Amygdala (tissue), 56 donors: ENCODE data around the gene CACNA1I.

Source experiments
- DNase-seq, 56 donors: peaks; one replicate each; lab custom pipeline; 2025; lab: John Stamatoyannopoulos, UW

Gene CACNA1I

DNA sequence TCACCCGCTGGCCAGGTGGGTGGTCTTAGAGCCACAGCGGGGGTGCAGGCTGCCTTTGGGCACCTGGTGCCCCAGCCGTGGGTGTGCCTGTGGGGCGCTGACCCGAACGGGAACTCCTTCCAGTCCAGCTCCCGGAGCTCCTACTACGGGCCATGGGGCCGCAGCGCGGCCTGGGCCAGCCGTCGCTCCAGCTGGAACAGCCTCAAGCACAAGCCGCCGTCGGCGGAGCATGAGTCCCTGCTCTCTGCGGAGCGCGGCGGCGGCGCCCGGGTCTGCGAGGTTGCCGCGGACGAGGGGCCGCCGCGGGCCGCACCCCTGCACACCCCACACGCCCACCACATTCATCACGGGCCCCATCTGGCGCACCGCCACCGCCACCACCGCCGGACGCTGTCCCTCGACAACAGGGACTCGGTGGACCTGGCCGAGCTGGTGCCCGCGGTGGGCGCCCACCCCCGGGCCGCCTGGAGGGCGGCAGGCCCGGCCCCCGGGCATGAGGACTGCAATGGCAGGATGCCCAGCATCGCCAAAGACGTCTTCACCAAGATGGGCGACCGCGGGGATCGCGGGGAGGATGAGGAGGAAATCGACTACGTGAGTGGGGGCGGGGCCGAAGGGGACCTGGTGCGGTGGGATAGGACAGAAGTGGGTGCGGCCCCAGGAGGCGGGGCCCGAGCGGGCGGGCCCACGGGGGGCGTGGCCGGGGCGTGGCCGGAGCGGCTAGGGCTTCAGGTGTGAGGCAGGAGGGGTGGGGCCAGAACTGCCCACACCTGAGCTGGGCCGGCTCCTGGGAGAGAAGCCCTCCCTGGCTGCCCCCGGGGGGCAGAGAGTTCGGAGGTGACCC, 91.5 kb downstream of the CACNA1I start:
- peak in 1 of 56 donors; percentile 29 for DNase-seq

DNA sequence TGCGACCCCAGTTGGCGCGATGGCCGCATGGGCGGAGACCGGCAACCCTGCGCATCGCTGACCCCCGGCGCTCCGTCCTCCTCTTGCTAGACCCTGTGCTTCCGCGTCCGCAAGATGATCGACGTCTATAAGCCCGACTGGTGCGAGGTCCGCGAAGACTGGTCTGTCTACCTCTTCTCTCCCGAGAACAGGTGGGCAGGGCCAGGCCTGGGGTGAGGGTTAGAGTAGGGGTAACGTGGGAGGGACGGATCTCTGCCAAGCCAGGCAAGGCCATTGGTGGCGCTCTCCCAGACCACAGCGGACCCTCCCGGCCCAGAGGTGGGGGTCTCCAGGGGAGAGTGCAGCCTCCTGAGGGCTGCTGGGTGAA, 92.1 kb downstream of the CACNA1I start:
- DNase-seq, result no peak

DNA sequence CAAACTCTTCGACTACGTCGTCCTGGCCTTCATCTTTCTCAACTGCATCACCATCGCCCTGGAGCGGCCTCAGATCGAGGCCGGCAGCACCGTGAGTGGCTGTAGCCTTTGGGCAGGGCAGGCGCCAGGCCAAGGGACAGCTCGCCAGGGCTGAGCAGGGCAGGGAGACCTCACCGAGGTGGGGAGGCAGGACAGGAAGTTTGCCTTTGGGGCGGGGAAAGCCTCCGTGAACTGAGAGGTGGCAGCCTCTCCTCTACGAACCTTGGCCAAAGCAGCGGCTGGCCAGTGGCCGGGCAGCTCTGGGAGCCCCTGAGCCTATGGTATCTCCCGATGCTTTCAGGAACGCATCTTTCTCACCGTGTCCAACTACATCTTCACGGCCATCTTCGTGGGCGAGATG, 93.2 kb downstream of the CACNA1I start:
- DNase-seq, result no peak

DNA sequence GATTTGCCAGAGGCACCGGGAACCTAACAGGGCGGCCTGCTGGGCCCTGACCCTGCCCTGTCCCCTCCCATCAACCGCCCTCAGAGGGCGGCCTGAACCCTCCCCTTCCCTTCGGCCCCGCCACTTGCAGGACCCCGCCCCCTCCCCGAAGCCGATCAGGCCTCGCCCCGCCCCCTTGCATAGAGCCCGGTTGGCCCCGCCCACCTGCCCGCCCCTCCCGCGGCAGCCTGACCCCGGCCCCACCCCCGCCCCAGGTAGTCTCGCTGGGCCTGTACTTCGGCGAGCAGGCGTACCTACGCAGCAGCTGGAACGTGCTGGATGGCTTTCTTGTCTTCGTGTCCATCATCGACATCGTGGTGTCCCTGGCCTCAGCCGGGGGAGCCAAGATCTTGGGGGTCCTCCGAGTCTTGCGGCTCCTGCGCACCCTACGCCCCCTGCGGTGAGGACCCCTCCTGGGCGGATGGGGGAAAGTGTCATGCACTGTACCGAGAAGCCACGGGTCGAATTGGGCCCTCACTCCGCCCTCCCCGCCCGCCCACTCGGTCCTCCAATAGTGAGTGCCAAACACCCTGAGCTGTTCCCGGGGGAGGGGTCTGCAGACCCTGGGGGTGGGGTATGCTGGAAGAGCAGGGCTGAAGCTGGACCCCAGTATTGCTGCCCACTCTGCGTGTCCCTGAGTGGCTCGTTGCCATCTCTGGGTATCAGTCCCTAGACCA, 94.1 kb downstream of the CACNA1I start:
- DNase-seq, result no peak

DNA sequence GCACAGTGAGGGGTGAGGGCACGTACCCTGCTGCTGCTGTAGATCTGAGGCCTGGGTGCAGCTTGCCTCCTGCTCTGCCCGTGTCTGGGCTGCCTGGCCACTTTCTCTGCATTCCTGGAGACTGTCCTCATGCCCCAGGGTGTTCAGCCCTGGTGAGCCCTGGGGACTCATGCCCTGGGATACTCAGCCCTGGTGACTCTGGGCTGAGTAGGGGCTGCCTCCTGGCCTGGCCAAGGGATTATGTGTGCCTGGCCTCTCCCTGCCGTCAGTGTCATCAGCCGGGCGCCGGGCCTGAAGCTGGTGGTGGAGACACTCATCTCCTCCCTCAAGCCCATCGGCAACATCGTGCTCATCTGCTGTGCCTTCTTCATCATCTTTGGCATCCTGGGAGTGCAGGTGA, 94.7 kb downstream of the CACNA1I start:
- no peak for DNase-seq

DNA sequence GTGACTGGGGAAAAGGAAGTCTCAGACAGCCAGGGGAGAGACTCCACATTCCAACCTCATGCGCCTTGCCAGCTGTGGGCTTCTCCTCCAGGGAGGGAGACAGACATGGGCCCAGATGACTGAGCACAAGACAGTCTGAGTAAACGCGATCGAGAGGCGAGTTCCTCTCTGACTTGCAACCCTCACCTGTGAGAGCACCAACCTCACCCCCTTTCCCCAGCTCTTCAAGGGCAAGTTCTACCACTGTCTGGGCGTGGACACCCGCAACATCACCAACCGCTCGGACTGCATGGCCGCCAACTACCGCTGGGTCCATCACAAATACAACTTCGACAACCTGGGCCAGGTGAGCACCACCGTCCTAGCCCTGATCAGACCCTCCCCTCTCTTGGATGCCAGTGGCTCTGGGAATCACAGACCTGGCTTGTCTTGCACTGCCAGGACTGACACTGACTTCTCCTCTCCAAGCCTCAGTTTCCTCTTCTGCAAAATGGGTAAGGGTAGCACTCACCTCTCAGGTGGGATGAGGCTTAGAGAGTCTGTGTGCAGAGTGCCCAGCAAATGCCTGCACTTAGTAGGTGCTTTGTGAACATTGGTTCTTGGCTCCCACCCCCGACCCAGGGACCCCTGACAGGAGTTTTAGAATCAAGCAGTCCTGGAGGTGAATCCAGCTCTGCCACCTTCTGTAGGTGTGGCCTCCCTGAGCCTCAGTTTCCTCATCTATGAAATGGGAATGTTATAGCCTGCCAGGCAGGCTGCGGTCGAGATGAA, 95.3 kb downstream of the CACNA1I start:
- no peak for DNase-seq

DNA sequence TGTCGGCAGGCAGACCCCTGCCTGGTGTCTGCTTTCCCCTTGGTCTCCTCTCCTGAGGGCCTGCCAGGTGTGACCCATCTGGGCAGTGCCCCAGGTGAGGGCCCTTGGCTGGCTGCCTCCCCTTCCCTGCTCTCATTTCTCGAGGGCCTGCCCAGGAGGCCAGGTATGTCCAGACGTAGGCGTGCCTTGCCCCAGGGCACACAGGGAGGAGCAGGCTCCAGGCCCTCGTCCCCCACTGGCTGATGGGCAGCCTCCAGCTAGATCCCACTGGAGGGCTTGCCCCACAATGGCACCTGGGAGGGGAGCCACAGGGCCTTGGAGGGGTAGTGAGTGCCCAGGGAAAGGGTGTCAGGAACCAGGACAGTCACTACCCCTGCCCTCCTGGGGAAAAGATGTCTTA, 95.9 kb downstream of the CACNA1I start:
- DNase-seq, result no peak

DNA sequence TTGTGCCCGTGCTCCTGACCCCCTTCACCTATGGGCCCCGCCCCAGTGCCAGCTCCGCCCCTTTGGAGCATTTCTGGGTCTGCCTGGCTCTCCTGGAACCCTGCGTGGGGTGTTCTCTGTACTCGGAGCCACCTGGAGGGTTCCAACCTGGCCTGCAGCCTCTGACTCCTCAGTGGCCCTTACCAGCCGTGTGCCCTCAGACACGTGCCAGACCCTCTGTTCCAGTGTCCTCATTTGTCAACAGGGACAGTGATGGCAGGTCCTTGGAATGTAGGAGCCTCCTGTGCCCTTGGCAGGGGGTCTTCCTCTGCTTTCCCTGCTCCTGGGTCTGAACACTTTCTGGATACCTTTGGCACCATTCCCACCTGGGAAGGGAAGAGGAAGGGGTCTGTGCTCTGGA, 96.4 kb downstream of the CACNA1I start:
- DNase-seq, result no peak

DNA sequence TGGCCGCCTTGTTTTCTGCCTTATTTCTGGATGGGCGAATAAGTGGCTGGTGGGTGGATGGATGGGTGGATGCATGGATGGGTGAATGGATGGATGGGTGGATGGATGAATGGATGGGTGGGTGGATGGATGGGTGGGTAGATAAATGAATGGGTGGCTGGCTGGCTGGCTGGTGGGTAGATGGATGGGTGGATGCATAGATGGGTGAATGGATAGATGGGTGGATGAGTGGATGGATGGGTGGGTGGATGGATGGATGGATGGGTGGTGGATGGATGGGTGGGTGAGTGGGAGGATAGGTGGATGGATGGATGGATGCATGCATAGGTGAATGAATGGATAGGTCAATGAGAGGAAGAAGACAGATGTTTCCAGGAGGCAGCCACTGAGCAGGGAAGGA, 98.9 kb downstream of the CACNA1I start:
- DNase-seq, result no peak

DNA sequence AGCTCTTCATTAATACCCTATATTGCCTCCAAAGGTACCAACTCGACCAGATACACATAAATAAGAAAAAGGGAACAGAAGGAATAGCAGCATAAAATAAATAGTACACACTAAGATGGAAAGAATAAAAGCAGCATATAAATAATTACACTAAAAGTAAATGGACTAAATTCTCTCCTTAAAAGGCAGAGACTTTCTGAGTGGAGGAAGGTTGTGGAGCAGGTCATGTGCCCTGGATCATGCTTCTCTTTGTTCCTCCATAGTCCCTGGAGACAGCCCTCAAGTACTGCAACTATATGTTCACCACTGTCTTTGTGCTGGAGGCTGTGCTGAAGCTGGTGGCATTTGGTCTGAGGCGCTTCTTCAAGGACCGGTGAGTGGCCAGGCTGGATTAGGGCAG, 101.4 kb downstream of the CACNA1I start:
- no peak for DNase-seq

DNA sequence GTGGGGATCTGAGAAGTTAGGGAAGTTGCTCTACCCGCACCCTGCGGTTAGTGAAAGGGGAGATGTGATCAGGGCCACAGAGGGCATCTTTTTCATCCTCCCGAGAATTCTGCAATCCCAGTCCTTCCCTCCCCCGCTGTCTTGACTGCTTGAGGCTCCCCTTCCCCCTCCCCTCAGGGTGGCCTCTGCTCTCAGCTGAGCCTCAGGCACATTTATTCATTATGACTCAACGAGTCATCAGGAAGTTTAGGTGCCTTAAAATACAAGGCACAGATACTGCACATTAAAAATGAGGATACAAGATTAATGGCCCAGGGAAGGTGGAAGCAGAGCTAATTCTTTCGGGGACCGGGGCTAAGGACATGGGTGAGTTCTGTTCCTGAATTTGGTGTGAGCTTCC, 104.0 kb downstream of the CACNA1I start:
- DNase-seq, result no peak

DNA sequence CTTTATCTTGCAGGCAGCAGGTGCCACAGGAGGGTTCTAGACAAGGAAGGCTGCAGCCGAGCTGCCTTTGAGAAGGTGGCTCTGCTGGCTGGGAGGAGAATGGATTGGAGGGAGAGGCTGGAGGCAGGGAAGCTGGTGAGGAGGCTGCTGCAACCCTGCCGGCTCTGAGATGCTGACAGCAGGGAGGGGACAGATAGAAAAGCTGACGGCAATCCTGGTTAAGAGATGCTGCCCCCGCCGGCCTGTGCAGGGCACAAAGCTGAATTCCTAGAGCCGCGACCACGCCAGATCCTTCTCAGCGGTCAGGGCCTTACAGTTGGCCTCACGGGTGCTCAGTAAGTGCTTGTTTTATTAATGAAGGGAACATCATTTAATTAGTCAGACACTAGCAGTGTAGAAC, 105.4 kb downstream of the CACNA1I start:
- peak in 1 of 56 donors; percentile 7 for DNase-seq

DNA sequence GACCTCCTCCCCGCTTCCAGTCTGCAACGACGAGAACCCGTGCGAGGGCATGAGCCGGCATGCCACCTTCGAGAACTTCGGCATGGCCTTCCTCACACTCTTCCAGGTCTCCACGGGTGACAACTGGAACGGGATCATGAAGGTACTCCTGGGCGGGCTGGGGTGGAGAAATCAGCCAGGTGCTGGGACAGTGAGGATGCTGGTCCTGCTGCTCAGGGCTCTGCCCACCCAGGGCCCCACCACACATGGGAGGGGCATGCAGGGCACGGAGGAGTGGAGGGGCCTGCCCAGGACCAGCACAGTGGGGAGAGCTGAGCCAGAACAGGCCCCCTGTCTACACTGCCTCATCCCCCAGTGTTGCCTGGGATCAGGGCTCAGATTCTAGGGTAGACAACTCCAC, 107.4 kb downstream of the CACNA1I start:
- no peak for DNase-seq

DNA sequence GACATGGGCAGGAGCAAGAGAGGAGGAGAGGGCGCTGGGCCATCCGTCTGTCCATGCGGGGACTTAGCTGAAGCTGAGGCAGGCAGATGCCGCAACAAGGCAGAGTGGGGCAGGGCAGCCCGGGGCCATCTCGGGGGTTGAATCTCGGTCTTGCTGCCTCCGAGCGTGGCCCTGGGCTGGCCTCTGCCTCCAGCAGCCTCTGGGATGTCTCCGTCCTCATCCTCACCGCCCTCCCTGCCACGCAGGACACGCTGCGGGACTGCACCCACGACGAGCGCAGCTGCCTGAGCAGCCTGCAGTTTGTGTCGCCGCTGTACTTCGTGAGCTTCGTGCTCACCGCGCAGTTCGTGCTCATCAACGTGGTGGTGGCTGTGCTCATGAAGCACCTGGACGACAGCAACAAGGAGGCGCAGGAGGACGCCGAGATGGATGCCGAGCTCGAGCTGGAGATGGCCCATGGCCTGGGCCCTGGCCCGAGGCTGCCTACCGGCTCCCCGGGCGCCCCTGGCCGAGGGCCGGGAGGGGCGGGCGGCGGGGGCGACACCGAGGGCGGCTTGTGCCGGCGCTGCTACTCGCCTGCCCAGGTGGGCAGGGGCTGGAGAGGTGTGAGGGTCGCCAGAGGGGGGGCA, 108.4 kb downstream of the CACNA1I start:
- no peak for DNase-seq

DNA sequence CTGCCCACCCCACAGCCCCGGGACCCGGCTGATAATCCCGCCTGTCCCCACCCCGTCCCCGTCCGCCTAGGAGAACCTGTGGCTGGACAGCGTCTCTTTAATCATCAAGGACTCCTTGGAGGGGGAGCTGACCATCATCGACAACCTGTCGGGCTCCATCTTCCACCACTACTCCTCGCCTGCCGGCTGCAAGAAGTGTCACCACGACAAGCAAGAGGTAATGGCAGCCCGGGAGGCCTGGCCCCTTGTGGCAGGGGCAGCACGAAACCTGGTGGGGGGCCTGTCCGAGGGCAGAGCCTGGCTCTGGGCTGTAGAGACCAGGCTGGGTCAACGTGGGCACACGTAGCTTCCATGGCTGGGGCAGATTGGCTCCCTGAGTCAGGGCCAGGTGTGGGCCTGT, 109.1 kb downstream of the CACNA1I start:
- DNase-seq, result no peak

DNA sequence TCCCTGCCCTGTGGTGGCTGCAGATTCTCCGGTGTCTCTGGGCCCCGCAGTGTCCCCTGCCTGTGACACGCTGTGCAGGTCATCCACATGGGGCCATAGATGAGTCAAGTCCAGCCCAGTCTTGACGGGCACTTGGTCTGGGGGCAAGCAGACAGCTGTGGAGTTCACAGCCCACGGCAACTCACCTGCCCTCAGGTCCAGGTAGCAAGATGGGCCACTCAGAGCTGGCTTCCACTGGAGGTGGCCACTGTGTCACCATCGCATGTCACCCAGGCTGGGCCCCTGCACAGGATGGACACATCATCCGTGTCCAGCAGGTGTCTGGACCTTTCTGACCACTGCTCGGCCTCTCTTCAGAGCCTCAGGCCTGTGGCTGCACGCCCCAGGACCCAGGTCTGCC, 109.9 kb downstream of the CACNA1I start:
- no peak for DNase-seq

DNA sequence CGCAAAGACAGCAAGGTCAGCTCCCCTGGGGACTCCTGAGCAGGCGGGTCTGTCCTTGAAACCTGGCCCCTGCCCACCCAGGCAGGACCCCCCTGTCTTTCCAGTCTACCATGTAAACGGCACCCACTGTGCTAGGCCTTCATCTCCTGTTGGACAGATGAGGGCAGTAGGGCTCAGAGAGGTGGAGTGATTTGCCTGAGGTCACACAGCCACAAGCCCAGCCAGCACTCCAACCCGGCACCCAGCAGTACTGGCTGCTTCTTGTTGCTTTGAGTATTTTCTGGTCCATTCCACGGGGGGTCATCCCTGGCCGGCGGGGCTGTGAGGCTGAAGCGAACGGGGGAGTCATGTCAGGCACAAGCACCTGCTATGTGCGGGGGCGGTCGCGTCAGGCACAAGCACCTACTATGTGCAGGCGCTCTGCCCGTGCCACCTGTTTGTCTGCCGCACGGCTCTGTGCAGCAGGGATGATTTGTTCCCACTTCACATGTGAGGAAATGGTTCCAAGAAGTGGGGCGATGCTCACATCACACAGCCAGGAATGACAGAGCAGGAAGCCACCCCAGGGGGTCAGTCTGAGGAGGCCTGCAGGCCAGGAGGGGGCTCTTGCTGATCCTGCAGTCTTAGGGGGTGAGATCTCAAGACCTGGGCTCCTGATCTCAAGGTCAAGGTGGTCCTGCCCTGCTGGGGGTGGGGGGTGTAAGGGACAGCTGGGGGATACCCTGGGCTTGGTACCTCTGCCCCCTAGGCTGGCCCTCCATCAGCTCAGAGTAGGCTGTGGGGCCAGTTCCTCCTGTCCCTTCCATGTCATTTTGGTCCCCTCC, 110.7 kb downstream of the CACNA1I start:
- no peak for DNase-seq

DNA sequence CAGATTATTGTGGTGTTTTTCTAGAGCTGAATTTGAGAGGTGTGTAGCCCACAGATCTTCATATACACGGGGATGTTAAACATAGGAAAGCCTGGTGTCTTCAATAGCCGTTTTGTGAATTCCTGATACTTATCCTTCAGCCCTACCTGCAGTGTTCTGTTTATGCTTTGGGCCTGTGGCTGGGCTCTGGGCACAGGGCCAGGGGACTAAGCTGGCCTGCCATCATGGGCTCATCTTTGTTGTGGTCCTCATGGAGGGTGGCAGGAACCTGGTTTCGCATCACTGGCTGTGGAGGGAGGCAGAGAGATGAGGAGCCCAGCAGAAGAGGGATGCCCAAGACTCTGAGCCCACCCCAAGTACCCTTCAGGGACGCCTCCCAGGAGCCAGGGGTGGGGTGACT, 112.4 kb downstream of the CACNA1I start:
- DNase-seq, result no peak

DNA sequence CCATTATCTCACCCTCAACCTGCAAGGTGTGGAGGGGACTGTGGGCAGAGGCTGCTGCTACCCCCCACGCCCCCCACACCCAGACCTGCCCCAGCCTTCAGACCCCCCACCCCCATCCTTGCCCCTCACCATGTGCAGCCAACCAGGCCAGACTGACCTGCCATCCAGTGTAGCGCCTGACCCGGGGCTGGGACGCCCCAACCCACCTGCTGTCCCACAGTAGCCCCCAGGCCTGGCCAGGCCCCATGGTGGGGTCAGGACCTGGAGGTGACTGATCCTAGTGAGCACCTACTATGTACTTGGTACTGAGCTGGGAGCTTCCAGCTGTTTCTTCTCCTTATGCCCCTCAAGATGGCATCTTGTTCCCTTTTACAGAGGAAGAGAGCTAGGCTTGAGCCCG, 113.1 kb downstream of the CACNA1I start:
- DNase-seq, result no peak

DNA sequence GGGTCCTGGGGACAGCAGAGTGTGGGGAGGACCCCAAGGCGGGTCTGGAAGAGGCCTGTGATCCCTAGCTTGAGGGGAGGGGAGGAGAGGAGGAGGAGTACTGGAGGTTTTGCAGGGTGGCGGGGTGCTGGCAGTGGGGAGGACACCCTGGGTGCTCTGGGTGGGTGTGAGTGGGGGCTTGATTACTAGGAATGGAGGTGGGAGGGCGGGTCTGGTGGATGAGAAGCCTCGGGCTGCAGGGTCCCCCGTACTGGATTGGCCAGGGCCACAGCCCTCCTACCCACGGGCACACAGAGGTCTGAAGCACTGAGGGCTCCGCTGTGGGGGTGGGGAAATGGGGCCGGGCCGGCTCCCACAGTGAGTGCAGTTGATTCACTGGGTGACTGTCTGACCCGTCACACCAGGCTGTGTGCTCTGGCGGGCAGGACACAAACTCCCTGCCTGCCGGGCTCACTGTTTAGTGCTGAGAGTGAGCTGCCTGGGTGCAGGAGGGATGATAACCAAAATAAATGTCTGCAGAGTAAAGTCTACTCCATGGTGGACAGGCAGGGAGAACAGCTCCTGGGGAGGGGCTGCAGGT, 114.2 kb downstream of the CACNA1I start:
- no peak for DNase-seq
